Skin of body (tissue), 2 donors: ENCODE results near the gene ZNF383. TPM values are rescaled to one million over a fixed set of nuclear protein-coding genes. Genes with fewer than 3 reads are reported as not detected.
A peak's percentile ranks its signal among the peaks of the same experiment; 100 is the strongest.
"Not testable (repeated sequence)": the region's sequence is repeated elsewhere in the genome, so short reads cannot be mapped to it uniquely, and the experiment has no call there.

Experiments
- DNase-seq: peaks from one replicate; lab custom pipeline; 2025; lab: John Stamatoyannopoulos, UW
- total RNA-seq: library from RNA; depleted of rRNA; stranded (reverse); fragments of >200 nt; gene quantifications from one replicate; pipeline ENCODE4 v1.2.3, GENCODE V29; 2014

The ZNF383 gene
- 11.7 TPM for total RNA-seq

- peak; percentile 91 for DNase-seq
Observed at GRCh38 chr19:37217775-37218591, at the start of gene ZNF383. ZNF383 (plus strand) TSS chr19:37218214; CDS start chr19:37230454, 12,240 bp downstream.

- peak; percentile 97 for DNase-seq
Observed at GRCh38 chr19:37172368-37173366, 45.3 kb upstream of the ZNF383 start, which contains the start of gene ZNF585A. ZNF585A (minus strand) TSS chr19:37172695; CDS start chr19:37169910, 2,785 bp downstream.

GRCh38 chr19:37186071-37186470 lies 31.9 kb upstream of the ZNF383 start:
- not testable (repeated sequence) for DNase-seq

GRCh38 chr19:37195248-37195647 lies 22.8 kb upstream of the ZNF383 start:
- DNase-seq, result not testable (repeated sequence)

- not testable (repeated sequence) for DNase-seq
Observed at GRCh38 chr19:37197115-37197514, 20.9 kb upstream of the ZNF383 start.

- DNase-seq, result no peak
Observed at GRCh38 chr19:37197768-37198167, 20.2 kb upstream of the ZNF383 start.

GRCh38 chr19:37217480-37217774 lies 587 bp upstream of the ZNF383 start:
- DNase-seq, result no peak

- DNase-seq, result peak; percentile 53
Observed at GRCh38 chr19:37218592-37218935, 550 bp downstream of the ZNF383 start.

GRCh38 chr19:37220383-37220782 lies 2.4 kb downstream of the ZNF383 start:
- no peak for DNase-seq

- DNase-seq, result no peak
Observed at GRCh38 chr19:37221136-37221535, 3.1 kb downstream of the ZNF383 start.

- no peak for DNase-seq
Observed at GRCh38 chr19:37226248-37226647, 8.2 kb downstream of the ZNF383 start.

GRCh38 chr19:37227996-37228395 lies 10.0 kb downstream of the ZNF383 start:
- no peak for DNase-seq

GRCh38 chr19:37243206-37243632 lies 25.2 kb downstream of the ZNF383 start:
- no peak for DNase-seq

- peak; percentile 99 for DNase-seq
Observed at GRCh38 chr19:37251308-37252229, 33.6 kb downstream of the ZNF383 start.

GRCh38 chr19:37263028-37263427 lies 45.0 kb downstream of the ZNF383 start:
- DNase-seq, result not testable (repeated sequence)

GRCh38 chr19:37267005-37267404 lies 49.0 kb downstream of the ZNF383 start:
- not testable (repeated sequence) for DNase-seq

- DNase-seq, result not testable (repeated sequence)
Observed at GRCh38 chr19:37267755-37268154, 49.7 kb downstream of the ZNF383 start.

GRCh38 chr19:37280656-37281055 lies 62.6 kb downstream of the ZNF383 start:
- not testable (repeated sequence) for DNase-seq

- DNase-seq, result not testable (repeated sequence)
Observed at GRCh38 chr19:37284020-37284419, 66.0 kb downstream of the ZNF383 start.

- DNase-seq, result not testable (repeated sequence)
Observed at GRCh38 chr19:37289229-37289628, 71.2 kb downstream of the ZNF383 start.
